ENCODE data around the gene BMP10.

The BMP10 gene

GRCh38 chr2:68831686-68832232 is 39.4 kb downstream of the BMP10 start:
- in situ Hi-C loops (cut with HindIII; ENCODE audit: low sequenced_read_pairs): no loop called here
- TF ChIP-seq CTCF (IDR thresholded peaks at IDR 0.05; ENCODE audit: low read depth, low read length): no peak
- no peak overlapping the region for H3K4me3 ChIP-seq (ENCODE audit: low read depth, low read length)
- peak; percentile 79 for DNase-seq (ENCODE audit: low read depth, low spot score)

DNA sequence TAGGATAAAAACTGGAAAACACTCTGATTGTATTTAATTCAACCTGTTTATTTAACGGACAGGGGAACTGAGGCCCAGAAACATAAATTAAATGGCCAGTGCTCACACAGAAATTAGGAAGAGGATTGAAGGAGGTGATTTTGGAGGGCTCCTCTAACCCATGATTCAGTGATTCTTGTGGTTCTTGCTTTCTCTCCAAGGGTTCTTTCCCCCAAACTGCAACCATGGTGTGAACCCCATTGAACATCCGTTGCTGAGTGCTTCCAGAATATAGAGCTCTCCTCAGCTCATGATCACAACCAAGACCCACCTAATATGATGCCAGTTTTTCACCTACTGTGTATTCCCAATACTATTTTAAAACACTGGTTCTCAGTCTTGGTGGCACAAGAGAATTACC is 41.4 kb downstream of the BMP10 start:
- H3K4me3 ChIP-seq (ENCODE audit: low read depth, low read length): no peak overlapping the region
- in situ Hi-C loops (cut with HindIII; ENCODE audit: low sequenced_read_pairs): no loop called here
- DNase-seq (ENCODE audit: low read depth, low spot score): no peak
- TF ChIP-seq CTCF (IDR thresholded peaks at IDR 0.05; ENCODE audit: low read depth, low read length): no peak

GRCh38 chr2:68828887-68829708 is 42.1 kb downstream of the BMP10 start:
- peak; percentile 88 for DNase-seq (ENCODE audit: low read depth, low spot score)
- H3K4me3 ChIP-seq (ENCODE audit: low read depth, low read length): no peak overlapping the region
- TF ChIP-seq CTCF (IDR thresholded peaks at IDR 0.05; ENCODE audit: low read depth, low read length): no peak
- in situ Hi-C loops (cut with HindIII; ENCODE audit: low sequenced_read_pairs): no loop called here

DNA sequence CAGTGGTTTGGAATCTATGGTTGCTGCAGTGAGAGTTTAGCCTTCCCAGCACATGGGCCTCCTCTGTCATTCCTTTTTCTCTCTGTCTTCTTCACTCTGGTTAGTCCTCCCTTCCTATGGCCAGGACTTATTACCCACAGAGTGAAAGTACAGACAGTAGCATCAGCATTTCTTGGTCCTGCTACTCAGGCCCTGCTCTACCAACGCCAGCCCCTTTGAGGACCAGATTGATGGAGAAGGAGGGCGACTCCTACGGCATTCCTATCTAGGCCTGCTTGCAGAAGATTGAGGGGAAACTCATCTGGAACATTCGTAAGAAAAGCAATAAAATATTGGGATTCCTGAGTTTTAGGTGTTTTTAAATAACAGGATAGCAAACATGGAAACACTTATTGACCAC is 43.5 kb downstream of the BMP10 start:
- no peak for DNase-seq (ENCODE audit: low read depth, low spot score)
- no peak for TF ChIP-seq CTCF (IDR thresholded peaks at IDR 0.05; ENCODE audit: low read depth, low read length)
- in situ Hi-C loops (cut with HindIII; ENCODE audit: low sequenced_read_pairs): no loop called here
- H3K4me3 ChIP-seq (ENCODE audit: low read depth, low read length): no peak overlapping the region

GRCh38 chr2:68825866-68826265 is 45.3 kb downstream of the BMP10 start:
- DNase-seq (ENCODE audit: low read depth, low spot score): no peak
- no peak for TF ChIP-seq CTCF (IDR thresholded peaks at IDR 0.05; ENCODE audit: low read depth, low read length)
- H3K4me3 ChIP-seq (ENCODE audit: low read depth, low read length): no peak overlapping the region
- in situ Hi-C loops (cut with HindIII; ENCODE audit: low sequenced_read_pairs): no loop called here

DNA sequence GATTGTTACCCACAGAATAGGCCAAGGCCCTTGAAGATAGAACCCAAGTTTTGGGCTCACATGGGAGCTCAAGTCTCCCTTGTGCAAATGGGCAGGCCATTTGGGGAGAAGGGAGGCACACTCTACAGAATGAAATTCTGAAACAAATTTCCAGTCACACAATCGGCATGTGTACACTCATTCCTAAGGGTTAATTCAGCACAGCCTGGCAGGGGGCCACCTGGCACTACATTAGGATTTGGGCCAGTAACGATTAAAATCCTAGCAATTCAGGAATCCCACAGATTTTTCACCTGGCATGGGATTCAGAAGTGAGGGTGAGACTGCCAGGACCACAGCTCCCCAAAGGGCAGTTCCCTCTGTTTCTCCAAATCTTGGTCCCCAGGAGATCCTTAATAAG is 46.4 kb downstream of the BMP10 start:
- peak; percentile 66 for DNase-seq (ENCODE audit: low read depth, low spot score)
- no peak for TF ChIP-seq CTCF (IDR thresholded peaks at IDR 0.05; ENCODE audit: low read depth, low read length)

More for the DNA sequence above, 46.4 kb downstream of the BMP10 start:
- in situ Hi-C loops (cut with HindIII; ENCODE audit: low sequenced_read_pairs): no loop called here
- H3K4me3 ChIP-seq (ENCODE audit: low read depth, low read length): no peak overlapping the region
